ENCODE measurements around the gene GALNT11. TPM values are rescaled to one million over a fixed set of nuclear protein-coding genes. Genes with fewer than 3 reads are reported as not detected.
A peak's percentile ranks its signal among the peaks of the same experiment; 100 is the strongest.

Gene GALNT11
- total RNA-seq, 2 donors from 2014 or later, result 24.8 to 32.3 TPM

- ATAC-seq (no peak), DNase-seq (ENCODE audit: low spot score) (no peak)
- no peaks in the 10 kb centered on the region for H3K9me3 Mint-ChIP-seq
- H3K27me3 Mint-ChIP-seq, result no peaks in the 10 kb centered on the region
- H3K4me1 Mint-ChIP-seq (ENCODE audit: low read depth in 2 of 2), result peaks cover 0 to 6% of the 10 kb centered on the region in 2 donors
- no peak overlapping the region for H3K4me3 Mint-ChIP-seq
- H3K27ac Mint-ChIP-seq, result no peak overlapping the region
- no peaks in the 10 kb centered on the region for H3K36me3 Mint-ChIP-seq
Measured at GRCh38 chr7:152095771-152096170, 70.3 kb downstream of the GALNT11 start.

GRCh38 chr7:152097330-152097729 lies 71.9 kb downstream of the GALNT11 start:
- no peaks in the 10 kb centered on the region for H3K36me3 Mint-ChIP-seq
- DNase-seq (ENCODE audit: low spot score) (no peak), ATAC-seq (no peak)
- H3K27me3 Mint-ChIP-seq, result no peaks in the 10 kb centered on the region
- no peak overlapping the region for H3K27ac Mint-ChIP-seq
- H3K4me3 Mint-ChIP-seq, result no peak overlapping the region
- no peaks in the 10 kb centered on the region for H3K9me3 Mint-ChIP-seq
- H3K4me1 Mint-ChIP-seq (ENCODE audit: low read depth in 2 of 2), result peaks cover 0 to 2% of the 10 kb centered on the region in 2 donors

GRCh38 chr7:152103066-152103465 lies 77.6 kb downstream of the GALNT11 start:
- DNase-seq (ENCODE audit: low spot score) (no peak), ATAC-seq (no peak)
- Mint-ChIP-seq H3K27ac (no peak overlapping the region), H3K4me1 (ENCODE audit: low read depth in 2 of 2) (no peaks in the 10 kb centered on the region), H3K36me3 (peaks cover 8% of the 10 kb centered on the region), H3K27me3 (no peaks in the 10 kb centered on the region), H3K4me3 (no peak overlapping the region), H3K9me3 (no peaks in the 10 kb centered on the region)

DNA sequence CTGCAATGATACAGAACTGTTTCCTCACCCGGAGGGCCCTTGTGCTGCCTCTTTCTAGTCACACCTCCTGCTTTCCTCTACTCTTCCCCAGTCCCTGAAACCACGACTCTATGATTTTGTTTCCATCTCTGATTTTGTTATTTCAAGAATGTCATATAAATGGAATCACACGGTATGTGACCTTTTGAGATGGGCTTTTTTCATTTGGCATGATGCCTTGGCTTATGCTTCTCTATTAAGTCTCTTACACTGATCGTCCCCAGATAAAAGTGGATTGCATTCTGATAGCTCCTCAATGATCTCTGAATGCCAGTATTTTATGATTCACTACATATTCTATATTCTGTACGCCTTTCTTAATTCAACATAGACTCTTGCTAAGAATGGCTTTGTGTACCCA lies 78.2 kb downstream of the GALNT11 start:
- no peak overlapping the region for H3K4me3 Mint-ChIP-seq
- peak overlapping the region in 1 of 2 donors; percentile 2 for H3K27ac Mint-ChIP-seq
- no peaks in the 10 kb centered on the region for H3K27me3 Mint-ChIP-seq
- DNase-seq (ENCODE audit: low spot score) (no peak), ATAC-seq (no peak)
- peaks cover 8% of the 10 kb centered on the region for H3K36me3 Mint-ChIP-seq
- H3K4me1 Mint-ChIP-seq (ENCODE audit: low read depth in 2 of 2), result no peaks in the 10 kb centered on the region
- no peaks in the 10 kb centered on the region for H3K9me3 Mint-ChIP-seq

- DNase-seq (ENCODE audit: low spot score) (no peak), ATAC-seq (no peak)
- no peaks in the 10 kb centered on the region for H3K9me3 Mint-ChIP-seq
- no peaks in the 10 kb centered on the region for H3K4me1 Mint-ChIP-seq (ENCODE audit: low read depth in 2 of 2)
- no peaks in the 10 kb centered on the region for H3K27me3 Mint-ChIP-seq
- H3K36me3 Mint-ChIP-seq, result peaks cover 14% of the 10 kb centered on the region
- no peak overlapping the region for H3K27ac Mint-ChIP-seq
- no peak overlapping the region for H3K4me3 Mint-ChIP-seq
Measured at GRCh38 chr7:152105205-152105604, 79.7 kb downstream of the GALNT11 start.

DNA sequence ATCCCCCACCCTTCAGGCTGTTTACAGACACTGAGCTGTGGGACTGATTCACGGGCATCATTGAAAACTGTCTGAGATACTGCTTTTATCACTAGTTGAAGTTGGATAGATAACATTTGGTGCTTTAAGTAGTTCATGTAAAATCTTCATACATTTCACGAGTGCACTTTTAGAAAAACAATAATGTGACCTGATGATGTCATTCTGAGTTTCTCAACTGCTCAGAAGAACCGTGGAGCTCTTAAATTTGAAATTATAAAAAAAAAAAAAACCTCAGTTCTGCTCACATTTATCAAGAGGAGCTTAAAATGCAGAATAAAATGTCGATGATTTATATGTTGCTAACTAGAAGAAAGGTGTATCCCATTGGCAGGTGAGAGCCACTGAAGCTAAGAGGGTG lies 81.5 kb downstream of the GALNT11 start:
- Mint-ChIP-seq H3K36me3 (peaks cover 14% of the 10 kb centered on the region), H3K9me3 (no peaks in the 10 kb centered on the region), H3K27me3 (no peaks in the 10 kb centered on the region), H3K4me1 (ENCODE audit: low read depth in 2 of 2) (no peaks in the 10 kb centered on the region), H3K4me3 (no peak overlapping the region), H3K27ac (no peak overlapping the region)
- no peak for ATAC-seq
- no peak for DNase-seq (ENCODE audit: low spot score)

DNA sequence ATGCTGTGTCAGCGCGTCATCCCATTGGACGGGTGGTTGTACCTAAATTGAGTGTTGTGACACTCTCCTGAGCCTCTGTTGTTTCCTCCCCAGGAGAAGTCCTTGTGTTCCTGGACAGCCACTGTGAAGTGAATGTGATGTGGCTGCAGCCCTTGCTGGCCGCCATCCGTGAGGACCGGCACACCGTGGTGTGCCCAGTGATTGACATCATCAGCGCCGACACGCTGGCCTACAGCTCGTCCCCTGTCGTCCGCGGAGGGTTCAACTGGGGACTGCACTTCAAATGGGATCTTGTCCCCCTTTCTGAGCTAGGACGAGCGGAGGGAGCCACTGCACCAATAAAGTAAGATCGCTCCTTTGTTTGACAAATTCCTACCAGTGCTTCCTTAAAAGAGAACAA lies 82.5 kb downstream of the GALNT11 start:
- H3K4me3 Mint-ChIP-seq, result no peak overlapping the region
- no peak overlapping the region for H3K27ac Mint-ChIP-seq
- no peaks in the 10 kb centered on the region for H3K9me3 Mint-ChIP-seq
- DNase-seq (ENCODE audit: low spot score), result no peak
- no peaks in the 10 kb centered on the region for H3K27me3 Mint-ChIP-seq
- ATAC-seq, result no peak
- no peaks in the 10 kb centered on the region for H3K4me1 Mint-ChIP-seq (ENCODE audit: low read depth in 2 of 2)
- H3K36me3 Mint-ChIP-seq, result peaks cover 14% of the 10 kb centered on the region

DNA sequence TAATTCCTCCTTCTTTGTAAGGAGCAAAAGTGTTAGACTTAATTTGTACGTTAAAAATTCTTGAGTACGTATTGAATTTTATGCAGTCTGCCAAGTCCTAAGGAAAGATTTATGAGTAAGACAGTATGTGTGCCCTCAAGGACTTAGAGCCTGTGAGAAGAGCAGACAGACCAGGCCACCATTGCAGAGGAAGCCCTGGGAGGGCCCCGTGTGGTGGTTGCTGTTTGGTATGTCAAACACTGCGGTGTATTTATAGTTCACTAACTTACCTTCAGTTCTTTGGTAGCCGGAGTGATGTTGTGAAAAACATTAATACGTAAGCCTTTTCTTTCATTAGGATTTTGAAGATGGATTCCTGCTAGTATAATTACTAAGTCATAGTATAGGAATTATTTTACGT lies 82.9 kb downstream of the GALNT11 start:
- no peak overlapping the region for H3K4me3 Mint-ChIP-seq
- H3K27ac Mint-ChIP-seq, result no peak overlapping the region
- H3K27me3 Mint-ChIP-seq, result no peaks in the 10 kb centered on the region
- no peak for ATAC-seq
- no peaks in the 10 kb centered on the region for H3K9me3 Mint-ChIP-seq
- DNase-seq (ENCODE audit: low spot score), result no peak
- no peaks in the 10 kb centered on the region for H3K4me1 Mint-ChIP-seq (ENCODE audit: low read depth in 2 of 2)
- H3K36me3 Mint-ChIP-seq, result peaks cover 14% of the 10 kb centered on the region

- Mint-ChIP-seq H3K4me3 (no peak overlapping the region), H3K27ac (no peak overlapping the region), H3K27me3 (no peaks in the 10 kb centered on the region), H3K9me3 (no peaks in the 10 kb centered on the region), H3K4me1 (ENCODE audit: low read depth in 2 of 2) (no peaks in the 10 kb centered on the region), H3K36me3 (peaks cover 11% of the 10 kb centered on the region)
- no peak for ATAC-seq
- DNase-seq (ENCODE audit: low spot score), result no peak
Measured at GRCh38 chr7:152112829-152113228, 87.4 kb downstream of the GALNT11 start.

GRCh38 chr7:152115021-152115718 lies 89.7 kb downstream of the GALNT11 start:
- Mint-ChIP-seq H3K9me3 (no peaks in the 10 kb centered on the region), H3K4me1 (ENCODE audit: low read depth in 2 of 2) (no peaks in the 10 kb centered on the region), H3K27me3 (no peaks in the 10 kb centered on the region), H3K27ac (no peak overlapping the region), H3K4me3 (no peak overlapping the region), H3K36me3 (peaks cover 10% of the 10 kb centered on the region)
- ATAC-seq (no peak), DNase-seq (ENCODE audit: low spot score) (no peak)

DNA sequence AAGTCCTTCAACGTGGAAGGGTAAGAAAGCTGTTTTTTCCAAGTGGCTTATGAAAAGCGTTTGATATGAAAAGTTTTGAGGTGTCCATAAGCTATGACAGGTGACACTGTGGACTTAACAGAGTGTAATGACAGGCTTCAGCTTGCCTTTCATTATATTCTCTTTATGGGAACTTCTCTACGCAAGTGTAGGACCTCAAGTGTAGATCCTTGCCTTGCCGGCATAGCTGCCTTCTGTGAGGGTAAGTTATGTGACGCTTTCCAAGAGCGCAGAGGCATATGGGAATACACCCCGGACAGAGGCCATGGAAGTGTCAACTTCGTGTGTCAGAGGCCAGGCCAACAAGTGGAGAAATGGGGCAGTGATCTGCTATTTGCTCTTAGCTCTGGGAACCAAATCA lies 91.9 kb downstream of the GALNT11 start:
- H3K27ac Mint-ChIP-seq, result no peak overlapping the region
- H3K4me3 Mint-ChIP-seq, result no peak overlapping the region
- DNase-seq (ENCODE audit: low spot score), result no peak
- no peaks in the 10 kb centered on the region for H3K4me1 Mint-ChIP-seq (ENCODE audit: low read depth in 2 of 2)
- H3K27me3 Mint-ChIP-seq, result no peaks in the 10 kb centered on the region
- H3K9me3 Mint-ChIP-seq, result no peaks in the 10 kb centered on the region
- H3K36me3 Mint-ChIP-seq, result peaks cover 17% of the 10 kb centered on the region
- no peak for ATAC-seq

- Mint-ChIP-seq H3K27me3 (no peaks in the 10 kb centered on the region), H3K4me1 (ENCODE audit: low read depth in 2 of 2) (peaks cover 0 to 3% of the 10 kb centered on the region in 2 donors), H3K27ac (no peak overlapping the region), H3K4me3 (no peak overlapping the region), H3K36me3 (peaks cover 39% of the 10 kb centered on the region), H3K9me3 (peaks cover 9% of the 10 kb centered on the region)
- DNase-seq (ENCODE audit: low spot score) (no peak), ATAC-seq (peak in 1 of 2 donors; percentile 27)
Measured at GRCh38 chr7:152120210-152120609, 94.7 kb downstream of the GALNT11 start.

GRCh38 chr7:152120776-152121175 lies 95.3 kb downstream of the GALNT11 start:
- H3K4me1 Mint-ChIP-seq (ENCODE audit: low read depth in 2 of 2), result peaks cover 0 to 3% of the 10 kb centered on the region in 2 donors
- peaks cover 9% of the 10 kb centered on the region for H3K9me3 Mint-ChIP-seq
- no peaks in the 10 kb centered on the region for H3K27me3 Mint-ChIP-seq
- H3K36me3 Mint-ChIP-seq, result peaks cover 41% of the 10 kb centered on the region
- H3K27ac Mint-ChIP-seq, result no peak overlapping the region
- DNase-seq (ENCODE audit: low spot score), result no peak
- ATAC-seq, result no peak
- no peak overlapping the region for H3K4me3 Mint-ChIP-seq

DNA sequence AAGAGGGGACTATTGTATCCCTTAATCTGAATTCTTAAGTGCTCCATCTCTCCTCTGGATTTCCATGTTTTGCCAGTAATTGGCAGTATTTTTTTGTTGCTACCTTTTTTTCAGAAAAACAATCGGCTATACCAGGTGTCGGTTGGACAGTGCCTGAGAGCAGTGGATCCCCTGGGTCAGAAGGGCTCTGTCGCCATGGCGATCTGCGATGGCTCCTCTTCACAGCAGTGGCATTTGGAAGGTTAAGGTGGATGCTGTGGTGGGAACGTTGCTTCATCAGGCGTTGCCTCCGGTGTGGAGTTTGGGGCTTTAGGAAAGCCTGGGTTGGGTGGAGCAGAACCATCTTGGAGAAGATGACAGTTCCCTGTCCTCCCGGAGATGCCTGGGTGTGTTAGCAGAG lies 96.0 kb downstream of the GALNT11 start:
- H3K4me3 Mint-ChIP-seq, result no peak overlapping the region
- H3K9me3 Mint-ChIP-seq, result peaks cover 9% of the 10 kb centered on the region
- DNase-seq (ENCODE audit: low spot score) (no peak), ATAC-seq (no peak)
- peaks cover under 1 to 3% of the 10 kb centered on the region in 2 donors for H3K4me1 Mint-ChIP-seq (ENCODE audit: low read depth in 2 of 2)
- H3K36me3 Mint-ChIP-seq, result peaks cover 42% of the 10 kb centered on the region
- no peak overlapping the region for H3K27ac Mint-ChIP-seq
- no peaks in the 10 kb centered on the region for H3K27me3 Mint-ChIP-seq

DNA sequence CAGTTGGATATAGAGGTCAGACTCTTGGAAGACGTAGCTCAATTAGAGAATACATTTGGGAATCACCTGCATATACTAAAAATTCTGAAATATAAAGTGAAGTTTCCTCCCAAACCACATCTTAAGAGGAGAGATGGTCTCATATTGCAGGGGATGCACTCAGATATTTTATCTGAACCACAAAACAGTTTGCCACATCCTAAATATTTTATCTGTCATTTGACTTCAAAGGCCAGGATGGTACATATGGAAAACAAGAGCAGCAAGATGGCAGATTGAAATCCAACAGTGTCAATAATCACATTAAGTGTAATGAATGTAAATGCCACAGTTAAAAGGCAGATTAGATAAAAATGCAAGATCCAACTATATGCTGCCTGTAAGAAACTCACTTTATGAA lies 97.1 kb downstream of the GALNT11 start:
- ATAC-seq, result no peak
- no peak for DNase-seq (ENCODE audit: low spot score)
- Mint-ChIP-seq H3K9me3 (peaks cover 9% of the 10 kb centered on the region), H3K36me3 (peaks cover 50% of the 10 kb centered on the region), H3K27ac (no peak overlapping the region), H3K27me3 (no peaks in the 10 kb centered on the region), H3K4me1 (ENCODE audit: low read depth in 2 of 2) (peaks cover 4 to 7% of the 10 kb centered on the region in 2 donors), H3K4me3 (no peak overlapping the region)

Data from natural killer cell treated with Interleukin-12 subunit alpha and Interleukin-12 subunit beta and Interleukin-15 and Interleukin-18, amount 100 ng/mL, for 72 hours (primary cell).